Neuron (in vitro differentiated cells): ENCODE data around the gene TUBA4A.
A peak's percentile ranks its signal among the peaks of the same experiment; 100 is the strongest.

Experiments used
- H2AFZ ChIP-seq: one replicate; pipeline ENCODE4 v1.6.1; 2013; ENCODE audit warnings: low read depth, mild to moderate bottlenecking, inconsistent platforms, low read length, moderate library complexity
- H3K27me3 ChIP-seq: one replicate; pipeline ENCODE4 v1.6.1; 2013; ENCODE audit warnings: low read length; ENCODE audit not compliant: insufficient read depth
- H3K36me3 ChIP-seq: one replicate; pipeline ENCODE4 v1.6.1; 2013; ENCODE audit warnings: low read length; ENCODE audit not compliant: insufficient read depth
- H3K4me1 ChIP-seq: one replicate; pipeline ENCODE4 v1.6.1; 2013; ENCODE audit warnings: low read length; ENCODE audit not compliant: insufficient read depth
- H3K4me3 ChIP-seq: 2 replicates; pipeline ENCODE4 v1.5.1; 2013; ENCODE audit warnings: mild to moderate bottlenecking, low read length, moderate library complexity
- H3K9me3 ChIP-seq: one replicate; pipeline ENCODE4 v1.6.1; 2013; ENCODE audit warnings: low read length

Gene TUBA4A

GRCh38 chr2:219253753-219254589, at the start of gene TUBA4A:
Gene TUBA4A, minus strand, starts transcription at chr2:219253918. Its CDS starts 60 bp downstream, at chr2:219253858.
- H3K9me3 ChIP-seq = no peaks in the 10 kb centered on the region
- peaks cover 22% of the 10 kb centered on the region for H3K4me1 ChIP-seq
- H2AFZ ChIP-seq = peak within 1 kb of the TSS; percentile 9
- H3K4me3 ChIP-seq = peak within 1 kb of the TSS; percentile 15
- H3K27me3 ChIP-seq = peaks cover 55% of the 10 kb centered on the region
- H3K36me3 ChIP-seq = no peaks in the 10 kb centered on the region

GRCh38 chr2:219302412-219302968, 48.8 kb upstream of the TUBA4A start:
- Histone ChIP-seq H3K4me3 (no peak overlapping the region), H3K9me3 (no peaks in the 10 kb centered on the region), H3K27me3 (peaks cover 12% of the 10 kb centered on the region), H3K36me3 (no peaks in the 10 kb centered on the region), H2AFZ (no peak overlapping the region), H3K4me1 (peaks cover 26% of the 10 kb centered on the region)

- H3K9me3 ChIP-seq = no peaks in the 10 kb centered on the region
- H3K4me1 ChIP-seq = peaks cover 28% of the 10 kb centered on the region
- peaks cover 17% of the 10 kb centered on the region for H3K27me3 ChIP-seq
- no peaks in the 10 kb centered on the region for H3K36me3 ChIP-seq
- peak overlapping the region; percentile 4 for H3K4me3 ChIP-seq
- H2AFZ ChIP-seq = no peak overlapping the region
These were observed 46.3 kb upstream of the TUBA4A start for GRCh38 chr2:219300022-219300421.

GRCh38 chr2:219299372-219299760, 45.6 kb upstream of the TUBA4A start:
- H3K36me3 ChIP-seq = no peaks in the 10 kb centered on the region
- H3K27me3 ChIP-seq = peaks cover 17% of the 10 kb centered on the region
- H3K4me3 ChIP-seq = no peak overlapping the region
- no peak overlapping the region for H2AFZ ChIP-seq
- peaks cover 32% of the 10 kb centered on the region for H3K4me1 ChIP-seq
- H3K9me3 ChIP-seq = no peaks in the 10 kb centered on the region

GRCh38 chr2:219298759-219299371, 45.1 kb upstream of the TUBA4A start:
- Histone ChIP-seq H3K27me3 (peaks cover 17% of the 10 kb centered on the region), H3K4me1 (peaks cover 37% of the 10 kb centered on the region), H3K9me3 (no peaks in the 10 kb centered on the region), H2AFZ (peak overlapping the region; percentile 7), H3K4me3 (no peak overlapping the region), H3K36me3 (no peaks in the 10 kb centered on the region)

- Histone ChIP-seq H2AFZ (no peak overlapping the region), H3K4me1 (peaks cover 37% of the 10 kb centered on the region), H3K4me3 (no peak overlapping the region), H3K27me3 (peaks cover 17% of the 10 kb centered on the region), H3K36me3 (no peaks in the 10 kb centered on the region), H3K9me3 (no peaks in the 10 kb centered on the region)
These were observed 44.2 kb upstream of the TUBA4A start for GRCh38 chr2:219297766-219298456.

- Histone ChIP-seq H3K4me1 (peaks cover 37% of the 10 kb centered on the region), H3K27me3 (peaks cover 17% of the 10 kb centered on the region), H2AFZ (no peak overlapping the region), H3K36me3 (no peaks in the 10 kb centered on the region), H3K4me3 (no peak overlapping the region), H3K9me3 (no peaks in the 10 kb centered on the region)
These were observed 43.1 kb upstream of the TUBA4A start for GRCh38 chr2:219296631-219297391.

- peaks cover 35% of the 10 kb centered on the region for H3K4me1 ChIP-seq
- H2AFZ ChIP-seq = no peak overlapping the region
- no peaks in the 10 kb centered on the region for H3K36me3 ChIP-seq
- H3K27me3 ChIP-seq = peaks cover 15% of the 10 kb centered on the region
- H3K9me3 ChIP-seq = no peaks in the 10 kb centered on the region
- no peak overlapping the region for H3K4me3 ChIP-seq
These were observed 42.4 kb upstream of the TUBA4A start for GRCh38 chr2:219296142-219296541.

GRCh38 chr2:219294356-219295351, 40.9 kb upstream of the TUBA4A start:
- Histone ChIP-seq H3K27me3 (peaks cover 12% of the 10 kb centered on the region), H3K4me1 (peaks cover 21% of the 10 kb centered on the region), H3K9me3 (no peaks in the 10 kb centered on the region)

GRCh38 chr2:219293736-219294231, 40.1 kb upstream of the TUBA4A start:
- Histone ChIP-seq H3K4me1 (peaks cover 12% of the 10 kb centered on the region), H3K27me3 (peaks cover 8% of the 10 kb centered on the region), H2AFZ (no peak overlapping the region), H3K4me3 (no peak overlapping the region), H3K36me3 (no peaks in the 10 kb centered on the region), H3K9me3 (no peaks in the 10 kb centered on the region)

More at GRCh38 chr2:219294356-219295351, 40.9 kb upstream of the TUBA4A start:
- Histone ChIP-seq H3K36me3 (no peaks in the 10 kb centered on the region), H3K4me3 (peak overlapping the region; percentile 78), H2AFZ (peak overlapping the region; percentile 71)

GRCh38 chr2:219292616-219293015, 38.9 kb upstream of the TUBA4A start:
- peaks cover 6% of the 10 kb centered on the region for H3K27me3 ChIP-seq
- no peak overlapping the region for H2AFZ ChIP-seq
- H3K4me3 ChIP-seq = no peak overlapping the region
- H3K36me3 ChIP-seq = no peaks in the 10 kb centered on the region
- H3K9me3 ChIP-seq = no peaks in the 10 kb centered on the region
- peaks cover 11% of the 10 kb centered on the region for H3K4me1 ChIP-seq
